SK-N-SH treated with all-trans-retinoic acid at 6 μM for 48 hours (cell line): Measurements from ENCODE around the gene SPATA31D1.

ENCODE experiments used
- ATAC-seq: fragments of 200-7000 bp; cut with Tn5 transposase; 3 replicates; pipeline ENCODE4 v1.9.1; 2020; ENCODE audit warnings: mild to moderate bottlenecking, moderate library complexity
- ARNTL ChIP-seq: fragments of 450-650 bp; formaldehyde crosslinking; IDR thresholded peaks from 2 replicates; pipeline ENCODE4 v1.5.0; 2020; ENCODE audit warnings: low read depth, mild to moderate bottlenecking, moderate library complexity, borderline replicate concordance
- BACH2 ChIP-seq: fragments of 250-450 bp; sonication (Bioruptor Pico); IDR thresholded peaks from 2 replicates; pipeline ENCODE4 v1.9.0; 2021; ENCODE audit warnings: mild to moderate bottlenecking, borderline replicate concordance
- CREB5 ChIP-seq: fragments of 250-450 bp; sonication (Bioruptor Pico); IDR thresholded peaks from 2 replicates; pipeline ENCODE4 v1.5.1; 2020; ENCODE audit warnings: low read depth, mild to moderate bottlenecking, moderate library complexity
- CSDC2 ChIP-seq: fragments of 250-450 bp; sonication (Bioruptor Pico); IDR thresholded peaks from 2 replicates; pipeline ENCODE4 v1.5.0; 2020; ENCODE audit warnings: mild to moderate bottlenecking, moderate library complexity
- CSRNP3 ChIP-seq: fragments of 250-450 bp; sonication (Bioruptor Pico); IDR thresholded peaks from 2 replicates; pipeline ENCODE4 v1.5.1; 2021; ENCODE audit warnings: mild to moderate bottlenecking, moderate library complexity
- ESRRG ChIP-seq: fragments of 250-450 bp; sonication (Bioruptor Pico); IDR thresholded peaks from 2 replicates; pipeline ENCODE4 v1.6.1; 2021; ENCODE audit warnings: mild to moderate bottlenecking
- GLIS3 ChIP-seq: fragments of 250-450 bp; sonication (Bioruptor Pico); IDR thresholded peaks from 2 replicates; pipeline ENCODE4 v1.5.0; 2020; ENCODE audit warnings: mild to moderate bottlenecking, moderate library complexity
- ISL1 ChIP-seq: fragments of 250-450 bp; sonication (Bioruptor Pico); IDR thresholded peaks from 2 replicates; pipeline ENCODE4 v2.1.2; 2022; ENCODE audit warnings: mild to moderate bottlenecking, moderate library complexity
- OSR1 ChIP-seq: fragments of 250-450 bp; sonication (Bioruptor Pico); IDR thresholded peaks from 2 replicates; pipeline ENCODE4 v1.8.0; 2022; ENCODE audit warnings: moderate library complexity, mild to moderate bottlenecking, inconsistent platforms
- PATZ1 ChIP-seq: fragments of 250-450 bp; sonication (Bioruptor Pico); IDR thresholded peaks from 2 replicates; pipeline ENCODE4 v1.8.0; 2020; ENCODE audit warnings: mild to moderate bottlenecking, moderate library complexity, borderline replicate concordance
- POU6F1 ChIP-seq: fragments of 250-450 bp; sonication (Bioruptor Pico); IDR thresholded peaks from 2 replicates; pipeline ENCODE4 v1.8.0; 2021; ENCODE audit warnings: low read depth, mild to moderate bottlenecking, moderate library complexity, borderline replicate concordance
- PPARA ChIP-seq: fragments of 250-450 bp; sonication (Bioruptor Pico); IDR thresholded peaks from 2 replicates; pipeline ENCODE4 v1.5.0; 2020; ENCODE audit warnings: mild to moderate bottlenecking, borderline replicate concordance
- RARB ChIP-seq: fragments of 250-450 bp; sonication (Bioruptor Pico); IDR thresholded peaks from 2 replicates; pipeline ENCODE4 v1.8.0; 2021; ENCODE audit warnings: mild to moderate bottlenecking, moderate library complexity
- SNAI2 ChIP-seq: fragments of 250-450 bp; sonication (Bioruptor Pico); IDR thresholded peaks from 2 replicates; pipeline ENCODE4 v1.5.0; 2020; ENCODE audit warnings: mild to moderate bottlenecking, moderate library complexity
- TCF4 ChIP-seq: fragments of 250-450 bp; sonication (Bioruptor Pico); IDR thresholded peaks from 2 replicates; pipeline ENCODE4 v1.8.0; 2021; ENCODE audit warnings: mild to moderate bottlenecking, moderate library complexity, borderline replicate concordance
- TOX ChIP-seq: fragments of 250-450 bp; sonication (Bioruptor Pico); IDR thresholded peaks from 2 replicates; pipeline ENCODE4 v1.8.0; 2021; ENCODE audit warnings: mild to moderate bottlenecking, moderate library complexity, borderline replicate concordance
- ZC3H10 ChIP-seq: fragments of 250-450 bp; sonication (Bioruptor Pico); IDR thresholded peaks from 2 replicates; pipeline ENCODE4 v1.5.1; 2021; ENCODE audit warnings: mild to moderate bottlenecking, moderate library complexity
- ZFP3 ChIP-seq: fragments of 250-450 bp; sonication (Bioruptor Pico); IDR thresholded peaks from 2 replicates; pipeline ENCODE4 v1.5.0; 2020; ENCODE audit warnings: mild to moderate bottlenecking, moderate library complexity
- ZFP30 ChIP-seq: fragments of 450-650 bp; formaldehyde crosslinking; IDR thresholded peaks from 2 replicates; pipeline ENCODE4 v1.5.0; 2022; ENCODE audit warnings: mild to moderate bottlenecking, moderate library complexity
- ZNF565 ChIP-seq: fragments of 450-650 bp; formaldehyde crosslinking; conservative IDR thresholded peaks from 2 replicates; pipeline ENCODE4 v1.5.0; 2020; ENCODE audit warnings: low read depth, mild to moderate bottlenecking, moderate library complexity
- ZNF70 ChIP-seq: fragments of 450-650 bp; formaldehyde crosslinking; IDR thresholded peaks from 2 replicates; pipeline ENCODE4 v1.5.0; 2020; ENCODE audit warnings: mild to moderate bottlenecking, moderate library complexity
- ZNF8 ChIP-seq: fragments of 450-650 bp; formaldehyde crosslinking; IDR thresholded peaks from 2 replicates; pipeline ENCODE4 v1.5.0; 2020; ENCODE audit warnings: mild to moderate bottlenecking, moderate library complexity

SPATA31D1 gene

GRCh38 chr9:81955625-81956024 lies 32.9 kb upstream of the SPATA31D1 start (continued):
- no peak for TF ChIP-seq CSRNP3 (CRISPR knock-in tag)

GRCh38 chr9:81964218-81965171 lies 24.1 kb upstream of the SPATA31D1 start:
- TF ChIP-seq ZNF565 (CRISPR knock-in tag) = no peak
- TF ChIP-seq ESRRG = no peak
- TF ChIP-seq ZFP3 (CRISPR knock-in tag) = no peak
- TF ChIP-seq TOX (CRISPR knock-in tag) = no peak
- no peak for TF ChIP-seq RARB (CRISPR knock-in tag)
- TF ChIP-seq TCF4 (CRISPR knock-in tag) = no peak
- TF ChIP-seq ZNF8 (CRISPR knock-in tag) = no peak
- TF ChIP-seq CSDC2 (CRISPR knock-in tag) = no peak
- no peak for TF ChIP-seq ZNF70 (CRISPR knock-in tag)
- TF ChIP-seq PPARA (CRISPR knock-in tag) = no peak
- no peak for TF ChIP-seq PATZ1 (CRISPR knock-in tag)
- no peak for TF ChIP-seq BACH2 (CRISPR knock-in tag)
- no peak for TF ChIP-seq GLIS3 (CRISPR knock-in tag)
- no peak for ATAC-seq

GRCh38 chr9:81968026-81968425 lies 20.5 kb upstream of the SPATA31D1 start:
- no peak for ATAC-seq
- TF ChIP-seq ZFP30 (no peak), ISL1 (CRISPR knock-in tag) (no peak), ZNF565 (CRISPR knock-in tag) (no peak), ARNTL (CRISPR knock-in tag) (no peak), BACH2 (CRISPR knock-in tag) (no peak), CSDC2 (CRISPR knock-in tag) (no peak), ZC3H10 (CRISPR knock-in tag) (no peak), OSR1 (CRISPR knock-in tag) (no peak), ZNF70 (CRISPR knock-in tag) (no peak), CREB5 (CRISPR knock-in tag) (no peak), PPARA (CRISPR knock-in tag) (no peak), POU6F1 (CRISPR knock-in tag) (no peak), ZNF8 (CRISPR knock-in tag) (no peak), CSRNP3 (CRISPR knock-in tag) (no peak), ESRRG (no peak), PATZ1 (CRISPR knock-in tag) (no peak), RARB (CRISPR knock-in tag) (no peak), GLIS3 (CRISPR knock-in tag) (no peak), SNAI2 (no peak)
